WERI-Rb-1 (cell line): ENCODE results near the gene CNTF.

Source experiments
- DNase-seq: peaks from one replicate; pipeline ENCODE4 v3.0.0-alpha.2; 2020
- H3K27ac ChIP-seq: fragments of 250-450 bp; sonication (Bioruptor Pico); 2 replicates; pipeline ENCODE4 v1.5.1; 2020; ENCODE audit warnings: mild to moderate bottlenecking, moderate library complexity
- H3K27me3 ChIP-seq: fragments of 250-450 bp; sonication (Bioruptor Pico); 2 replicates; pipeline ENCODE4 v1.5.1; 2021; ENCODE audit warnings: mild to moderate bottlenecking, low read depth, moderate library complexity; ENCODE audit not compliant: insufficient read depth, severe bottlenecking
- H3K36me3 ChIP-seq: fragments of 250-450 bp; sonication (Bioruptor Pico); 2 replicates; pipeline ENCODE4 v1.5.1; 2020; ENCODE audit warnings: mild to moderate bottlenecking, moderate library complexity
- H3K4me3 ChIP-seq: 2 replicates; pipeline ENCODE4 v1.5.1; 2011; ENCODE audit warnings: low read depth, mild to moderate bottlenecking, control low read depth, low read length
- H3K9me3 ChIP-seq: fragments of 250-450 bp; sonication (Bioruptor Pico); 2 replicates; pipeline ENCODE4 v1.5.1; 2021; ENCODE audit warnings: mild to moderate bottlenecking, moderate library complexity; ENCODE audit not compliant: severe bottlenecking
- TF ChIP-seq, protein P1 (sequence below): IDR thresholded peaks from 2 replicates; pipeline ENCODE4 v1.5.1; 2011; ENCODE audit warnings: low read depth, mild to moderate bottlenecking, control low read depth, inconsistent platforms, low read length

CNTF gene

DNA sequence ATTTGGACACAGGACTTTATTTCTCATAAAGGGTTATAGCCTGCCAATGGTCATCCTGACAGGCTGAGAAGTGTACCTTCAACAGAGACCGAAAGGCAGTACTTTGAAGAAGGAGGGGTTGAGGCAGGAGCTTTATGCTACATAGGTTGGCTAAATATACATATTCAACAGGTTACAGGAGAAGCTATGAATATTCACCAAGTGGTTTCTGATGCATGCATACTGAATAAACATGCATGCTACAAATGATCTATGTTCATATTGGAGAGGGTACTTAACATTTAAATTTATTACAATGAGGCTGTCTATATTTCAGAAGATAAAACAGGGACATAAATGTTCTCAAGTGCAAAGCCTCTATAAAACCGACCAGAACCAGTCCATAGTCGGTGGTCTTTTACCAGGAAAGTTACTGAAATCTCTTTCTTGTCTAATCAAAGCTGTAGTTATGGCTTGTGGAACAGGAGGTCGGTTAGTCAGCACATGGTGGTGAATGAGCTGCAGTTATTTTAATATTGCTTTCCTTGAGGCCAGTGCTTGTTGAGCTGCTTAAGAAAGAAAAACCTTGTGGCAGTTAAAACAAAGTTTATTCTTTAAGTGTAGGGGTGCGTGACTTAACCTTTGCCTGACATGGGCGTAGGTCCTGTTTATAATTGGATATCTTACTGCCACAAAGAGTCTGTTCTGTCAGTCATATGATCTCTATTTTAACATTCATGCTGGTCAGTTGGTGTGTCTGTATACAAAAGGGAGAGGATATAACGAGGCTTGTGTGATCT, 19.5 kb downstream of the CNTF start:
- H3K4me3 ChIP-seq: no peak overlapping the region
- TF ChIP-seq, protein P1, sequence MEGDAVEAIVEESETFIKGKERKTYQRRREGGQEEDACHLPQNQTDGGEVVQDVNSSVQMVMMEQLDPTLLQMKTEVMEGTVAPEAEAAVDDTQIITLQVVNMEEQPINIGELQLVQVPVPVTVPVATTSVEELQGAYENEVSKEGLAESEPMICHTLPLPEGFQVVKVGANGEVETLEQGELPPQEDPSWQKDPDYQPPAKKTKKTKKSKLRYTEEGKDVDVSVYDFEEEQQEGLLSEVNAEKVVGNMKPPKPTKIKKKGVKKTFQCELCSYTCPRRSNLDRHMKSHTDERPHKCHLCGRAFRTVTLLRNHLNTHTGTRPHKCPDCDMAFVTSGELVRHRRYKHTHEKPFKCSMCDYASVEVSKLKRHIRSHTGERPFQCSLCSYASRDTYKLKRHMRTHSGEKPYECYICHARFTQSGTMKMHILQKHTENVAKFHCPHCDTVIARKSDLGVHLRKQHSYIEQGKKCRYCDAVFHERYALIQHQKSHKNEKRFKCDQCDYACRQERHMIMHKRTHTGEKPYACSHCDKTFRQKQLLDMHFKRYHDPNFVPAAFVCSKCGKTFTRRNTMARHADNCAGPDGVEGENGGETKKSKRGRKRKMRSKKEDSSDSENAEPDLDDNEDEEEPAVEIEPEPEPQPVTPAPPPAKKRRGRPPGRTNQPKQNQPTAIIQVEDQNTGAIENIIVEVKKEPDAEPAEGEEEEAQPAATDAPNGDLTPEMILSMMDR: no peak
- no peaks in the 10 kb centered on the region for H3K36me3 ChIP-seq
- H3K9me3 ChIP-seq: peaks cover 4% of the 10 kb centered on the region
- no peak overlapping the region for H3K27ac ChIP-seq
- H3K27me3 ChIP-seq: peaks cover 7% of the 10 kb centered on the region
- no peak for DNase-seq

DNA sequence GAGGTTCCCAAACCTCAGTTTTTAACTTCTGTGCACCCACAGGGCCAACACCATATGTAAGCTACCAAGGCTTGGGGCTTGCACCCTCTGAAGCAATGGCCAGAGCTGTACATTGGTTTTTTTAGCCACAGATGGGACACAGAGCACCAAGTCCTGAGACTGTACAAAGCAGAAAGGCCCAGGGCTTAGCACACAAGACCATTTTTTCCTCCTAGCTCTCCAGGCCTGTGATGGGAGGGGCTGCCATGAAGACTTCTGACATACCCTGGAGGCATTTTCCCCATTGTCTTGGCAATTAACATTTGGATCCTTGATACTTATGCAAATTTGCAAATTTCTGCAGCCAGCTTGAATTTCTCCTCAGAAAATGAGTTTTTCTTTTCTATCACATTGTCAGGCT, 23.4 kb downstream of the CNTF start:
- H3K9me3 ChIP-seq: peaks cover 4% of the 10 kb centered on the region
- no peak overlapping the region for H3K27ac ChIP-seq
- H3K27me3 ChIP-seq: peaks cover 10% of the 10 kb centered on the region
- TF ChIP-seq, protein P1: no peak
- DNase-seq: no peak
- H3K36me3 ChIP-seq: no peaks in the 10 kb centered on the region
- no peak overlapping the region for H3K4me3 ChIP-seq

DNA sequence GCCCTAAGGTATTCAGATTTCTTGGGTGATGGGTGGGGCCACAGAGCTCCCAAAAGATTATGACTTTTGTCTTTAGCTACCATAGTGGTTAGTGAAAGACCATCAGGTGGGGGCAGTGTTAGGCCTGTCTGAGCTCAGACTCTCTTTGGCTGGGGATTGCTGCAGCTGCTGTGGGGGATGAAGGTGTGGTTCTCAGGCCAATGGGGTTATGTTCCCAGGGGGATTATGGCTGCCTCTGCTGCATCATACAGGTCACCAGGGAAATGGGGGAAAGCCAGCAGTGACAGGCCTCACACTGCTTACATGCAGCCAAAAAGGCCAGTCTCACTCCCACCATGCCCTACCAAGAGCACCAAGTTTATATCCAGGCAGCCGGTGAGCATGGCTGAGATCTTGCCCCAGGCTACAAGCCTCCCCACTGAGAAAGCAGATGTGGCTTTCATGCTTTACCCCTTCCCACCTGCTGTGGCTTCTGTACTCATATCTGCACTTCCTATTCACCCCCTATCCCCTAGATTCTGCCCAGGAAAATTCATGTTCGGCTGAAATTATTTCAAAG, 24.8 kb downstream of the CNTF start:
- Histone ChIP-seq H3K36me3 (no peaks in the 10 kb centered on the region), H3K27me3 (peaks cover 12% of the 10 kb centered on the region), H3K9me3 (peaks cover 4% of the 10 kb centered on the region), H3K4me3 (no peak overlapping the region), H3K27ac (no peak overlapping the region)
- TF ChIP-seq, protein P1: no peak
- peak; percentile 9 for DNase-seq

DNA sequence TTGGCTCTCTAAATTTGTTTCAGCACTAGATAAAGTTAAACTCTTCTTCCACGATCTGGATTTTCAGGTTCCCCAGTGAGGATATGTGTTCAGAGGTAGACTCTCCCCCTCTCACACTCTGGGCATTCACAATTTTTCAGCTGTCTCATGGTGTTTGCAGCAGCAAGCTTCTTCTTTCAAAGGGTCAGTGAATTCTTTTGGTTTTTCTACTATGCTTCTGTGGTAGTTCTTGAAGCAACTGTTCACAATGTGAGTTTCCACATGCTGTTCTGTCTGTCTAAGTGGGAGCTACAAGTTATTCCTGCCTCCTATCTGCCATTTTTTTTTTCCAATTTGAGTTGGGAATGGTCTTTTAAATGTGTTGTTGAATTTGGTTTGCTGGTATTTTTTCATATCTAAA, 25.4 kb downstream of the CNTF start:
- peaks cover 4% of the 10 kb centered on the region for H3K9me3 ChIP-seq
- H3K4me3 ChIP-seq: no peak overlapping the region
- no peak for DNase-seq
- H3K36me3 ChIP-seq: no peaks in the 10 kb centered on the region
- TF ChIP-seq, protein P1: no peak
- peaks cover 14% of the 10 kb centered on the region for H3K27me3 ChIP-seq
- H3K27ac ChIP-seq: no peak overlapping the region

DNA sequence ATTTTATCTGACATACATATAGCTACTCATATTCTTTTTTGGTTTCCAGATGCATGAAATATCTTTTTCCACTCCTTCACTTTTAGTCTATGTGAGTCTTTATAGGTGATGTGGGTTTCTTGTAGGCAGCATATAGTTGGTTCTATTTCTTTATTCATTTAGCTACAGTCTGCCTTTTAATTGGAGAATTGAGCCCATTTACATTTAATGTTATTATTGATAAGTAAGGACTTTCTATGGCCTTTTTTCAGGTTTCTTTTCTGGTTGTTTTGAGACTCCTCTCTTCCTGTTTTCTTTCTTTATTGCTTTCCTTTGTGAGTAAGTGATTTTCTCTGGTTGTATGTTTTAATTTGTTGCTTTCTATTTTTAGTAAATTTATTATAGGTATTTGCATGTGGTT, 27.2 kb downstream of the CNTF start:
- DNase-seq: no peak
- Histone ChIP-seq H3K27ac (no peak overlapping the region), H3K36me3 (no peaks in the 10 kb centered on the region), H3K27me3 (peaks cover 11% of the 10 kb centered on the region), H3K4me3 (no peak overlapping the region), H3K9me3 (peaks cover 4% of the 10 kb centered on the region)
- TF ChIP-seq, protein P1: no peak
